ENCODE measurements around the gene VIT. TPM values are rescaled to one million over a fixed set of nuclear protein-coding genes. Genes with fewer than 3 reads are reported as not detected.
A peak's percentile ranks its signal among the peaks of the same experiment; 100 is the strongest.
"Not testable (repeated sequence)": the region's sequence is repeated elsewhere in the genome, so short reads cannot be mapped to it uniquely, and the experiment has no call there.

Gene VIT
- total RNA-seq, 1 experiment from 2014 or later = not detected

DNA sequence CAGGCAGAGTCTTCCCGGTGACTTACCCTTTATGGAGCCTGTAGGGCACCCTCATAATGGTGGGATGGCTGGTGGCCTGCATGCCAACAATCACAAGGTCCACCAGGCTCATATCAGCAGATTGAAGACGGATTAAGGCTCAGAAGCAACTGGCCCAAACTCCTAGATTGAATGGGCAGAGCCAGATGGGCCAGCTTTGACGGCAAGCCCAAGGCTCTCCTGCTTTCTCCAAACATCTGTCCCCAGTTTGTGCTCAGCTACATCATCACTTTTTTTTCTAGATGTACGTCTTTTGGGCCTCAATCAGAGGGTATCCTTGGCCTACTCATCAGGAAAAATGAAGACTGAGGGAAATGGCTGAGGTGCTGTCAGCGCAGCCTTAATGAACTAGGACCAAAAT lies 114.6 kb downstream of the VIT start:
- Histone ChIP-seq H3K4me2 (ENCODE audit: low read depth, low read length, poor library complexity, severe bottlenecking) (peak overlapping the region; percentile 9), H3K9me2 (replicated peaks; ENCODE audit: insufficient read depth, low read length) (no peaks in the 10 kb centered on the region), H3K9ac (ENCODE audit: low read length) (no peak overlapping the region), H3K36me3 (ENCODE audit: insufficient read depth, low read length) (no peaks in the 10 kb centered on the region), H3K79me2 (ENCODE audit: low read length) (no peaks in the 10 kb centered on the region), H3K4me1 (ENCODE audit: low read length) (peaks cover 5% of the 10 kb centered on the region), H3K27ac (ENCODE audit: low read length) (no peak overlapping the region), H3K9me3 (ENCODE audit: low read length) (no peaks in the 10 kb centered on the region), H3K4me3 (ENCODE audit: low read length) (no peak overlapping the region), H2AFZ (ENCODE audit: low read length) (no peak overlapping the region), H4K20me1 (ENCODE audit: insufficient read depth, low read depth, low read length) (no peaks in the 10 kb centered on the region), H3K27me3 (ENCODE audit: low read length) (no peaks in the 10 kb centered on the region)
- no peak for DNase-seq

DNA sequence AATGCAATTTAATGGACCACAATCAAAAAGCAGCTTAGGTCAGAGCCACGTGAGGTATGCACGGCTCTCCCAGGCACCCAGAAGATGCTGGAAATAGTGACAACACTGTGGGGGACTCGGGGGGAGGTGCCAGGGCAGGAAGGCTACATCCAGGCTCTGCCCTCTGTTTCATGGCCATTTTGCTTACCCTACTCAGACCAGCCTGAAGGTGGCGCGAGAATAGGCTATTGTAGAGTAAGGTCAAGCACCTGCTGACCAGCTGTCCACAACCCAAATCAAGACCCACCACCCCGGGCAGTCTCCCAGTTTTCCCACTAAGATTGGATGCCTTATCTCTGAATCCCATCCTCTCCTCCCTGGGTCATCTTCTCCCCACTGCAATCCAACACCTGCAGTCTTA lies 115.7 kb downstream of the VIT start:
- no peaks in the 10 kb centered on the region for H3K27me3 ChIP-seq (ENCODE audit: low read length)
- no peaks in the 10 kb centered on the region for H3K9me2 ChIP-seq (replicated peaks; ENCODE audit: insufficient read depth, low read length)
- no peaks in the 10 kb centered on the region for H4K20me1 ChIP-seq (ENCODE audit: insufficient read depth, low read depth, low read length)
- H3K9ac ChIP-seq (ENCODE audit: low read length) = no peak overlapping the region
- peak; percentile 47 for DNase-seq
- H3K4me3 ChIP-seq (ENCODE audit: low read length) = no peak overlapping the region
- H3K27ac ChIP-seq (ENCODE audit: low read length) = no peak overlapping the region
- peaks cover 5% of the 10 kb centered on the region for H3K4me1 ChIP-seq (ENCODE audit: low read length)
- no peaks in the 10 kb centered on the region for H3K9me3 ChIP-seq (ENCODE audit: low read length)
- no peak overlapping the region for H2AFZ ChIP-seq (ENCODE audit: low read length)
- no peaks in the 10 kb centered on the region for H3K36me3 ChIP-seq (ENCODE audit: insufficient read depth, low read length)
- no peaks in the 10 kb centered on the region for H3K79me2 ChIP-seq (ENCODE audit: low read length)
- H3K4me2 ChIP-seq (ENCODE audit: low read depth, low read length, poor library complexity, severe bottlenecking) = no peak overlapping the region

DNA sequence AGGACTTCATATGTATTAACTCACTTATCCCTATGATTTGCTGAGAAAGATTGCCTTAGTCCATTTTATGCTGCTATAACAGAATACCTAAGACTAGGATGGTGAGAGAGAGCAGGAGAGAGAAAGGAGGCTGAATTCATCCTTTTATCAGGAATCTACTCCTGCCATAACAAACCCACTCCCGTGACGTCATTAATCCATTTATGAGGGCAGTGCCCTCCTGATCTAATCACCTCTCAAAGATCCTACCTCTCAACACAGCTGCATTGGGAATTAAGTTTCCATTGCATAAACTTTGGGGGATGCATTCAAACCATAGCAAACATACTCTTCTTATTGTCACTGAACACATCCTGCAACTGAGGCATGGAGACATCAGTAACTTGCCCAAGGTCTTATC lies 122.0 kb downstream of the VIT start:
- no peaks in the 10 kb centered on the region for H3K27me3 ChIP-seq (ENCODE audit: low read length)
- no peak overlapping the region for H3K9ac ChIP-seq (ENCODE audit: low read length)
- no peak overlapping the region for H3K4me3 ChIP-seq (ENCODE audit: low read length)
- DNase-seq = no peak
- no peak overlapping the region for H3K27ac ChIP-seq (ENCODE audit: low read length)
- H4K20me1 ChIP-seq (ENCODE audit: insufficient read depth, low read depth, low read length) = no peaks in the 10 kb centered on the region
- no peak overlapping the region for H2AFZ ChIP-seq (ENCODE audit: low read length)
- no peaks in the 10 kb centered on the region for H3K79me2 ChIP-seq (ENCODE audit: low read length)
- no peaks in the 10 kb centered on the region for H3K9me3 ChIP-seq (ENCODE audit: low read length)
- H3K4me2 ChIP-seq (ENCODE audit: low read depth, low read length, poor library complexity, severe bottlenecking) = no peak overlapping the region
- no peaks in the 10 kb centered on the region for H3K4me1 ChIP-seq (ENCODE audit: low read length)
- H3K36me3 ChIP-seq (ENCODE audit: insufficient read depth, low read length) = no peaks in the 10 kb centered on the region
- H3K9me2 ChIP-seq (replicated peaks; ENCODE audit: insufficient read depth, low read length) = no peaks in the 10 kb centered on the region

DNA sequence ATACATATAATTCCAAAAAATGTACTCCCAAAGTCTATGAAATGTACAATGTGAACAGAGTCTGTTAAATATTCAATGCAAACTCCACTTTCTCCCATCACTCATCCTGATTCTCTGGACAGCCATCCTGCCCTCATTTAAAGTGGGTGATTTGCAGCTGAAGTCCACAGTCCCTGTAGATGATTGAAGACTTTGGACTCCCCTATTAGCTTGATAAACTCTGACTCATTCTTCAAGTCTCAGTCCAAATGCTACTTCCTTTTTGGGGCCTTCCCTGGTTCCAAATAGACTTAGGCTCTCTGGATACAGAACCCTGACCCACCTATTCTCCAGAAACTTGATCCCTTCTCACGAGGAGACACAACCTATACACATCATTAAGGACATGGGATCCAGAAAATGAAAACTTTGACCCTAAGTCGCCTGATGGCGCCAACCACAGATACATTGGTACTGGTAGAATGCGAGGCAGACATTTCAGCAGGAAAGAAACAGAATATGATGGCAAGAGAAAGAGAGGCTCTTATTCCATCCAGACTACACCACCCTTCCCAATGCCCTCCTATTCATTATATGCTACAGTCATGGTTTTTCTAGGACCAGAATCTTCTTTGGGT lies 122.7 kb downstream of the VIT start:
- Histone ChIP-seq H3K9me2 (replicated peaks; ENCODE audit: insufficient read depth, low read length) (no peaks in the 10 kb centered on the region), H3K27ac (ENCODE audit: low read length) (no peak overlapping the region), H3K27me3 (ENCODE audit: low read length) (no peaks in the 10 kb centered on the region), H3K9me3 (ENCODE audit: low read length) (no peaks in the 10 kb centered on the region), H3K4me1 (ENCODE audit: low read length) (no peaks in the 10 kb centered on the region), H3K36me3 (ENCODE audit: insufficient read depth, low read length) (no peaks in the 10 kb centered on the region), H2AFZ (ENCODE audit: low read length) (no peak overlapping the region), H3K4me2 (ENCODE audit: low read depth, low read length, poor library complexity, severe bottlenecking) (no peak overlapping the region), H3K79me2 (ENCODE audit: low read length) (no peaks in the 10 kb centered on the region), H3K4me3 (ENCODE audit: low read length) (no peak overlapping the region), H4K20me1 (ENCODE audit: insufficient read depth, low read depth, low read length) (no peaks in the 10 kb centered on the region), H3K9ac (ENCODE audit: low read length) (no peak overlapping the region)
- no peak for DNase-seq

DNA sequence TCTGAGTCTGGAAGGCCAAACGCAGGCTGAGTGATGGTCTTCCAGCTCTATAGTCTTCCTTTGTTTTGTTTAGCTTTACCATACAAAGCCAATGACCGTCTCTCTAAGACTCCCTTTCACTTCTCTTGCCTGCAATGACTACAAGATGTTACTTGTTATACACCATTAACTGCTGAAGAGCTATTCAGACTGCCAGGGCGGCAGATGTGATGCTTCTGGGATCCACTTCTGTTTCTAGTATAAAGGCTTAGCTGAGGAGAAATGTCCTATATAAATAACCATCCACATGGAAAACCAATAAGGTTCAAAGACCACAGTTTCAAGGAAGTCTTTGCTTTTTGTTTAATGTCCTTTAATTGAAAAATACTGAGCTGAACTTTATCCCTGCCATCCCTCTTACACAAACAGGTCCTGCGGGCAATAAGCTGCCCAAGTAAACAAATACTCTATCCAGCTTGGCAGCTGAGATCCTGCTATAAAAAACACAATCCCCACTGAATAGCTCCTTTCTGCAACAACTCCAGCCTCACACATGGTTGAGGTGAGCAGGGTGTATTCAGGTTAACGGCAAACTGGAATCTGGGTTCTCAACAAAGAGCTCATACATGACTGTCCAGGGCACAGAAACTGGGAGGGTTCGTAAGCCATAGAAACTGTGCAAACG lies 124.6 kb downstream of the VIT start:
- H3K79me2 ChIP-seq (ENCODE audit: low read length) = no peaks in the 10 kb centered on the region
- H3K27ac ChIP-seq (ENCODE audit: low read length) = no peak overlapping the region
- no peak overlapping the region for H3K4me3 ChIP-seq (ENCODE audit: low read length)
- H3K9me2 ChIP-seq (replicated peaks; ENCODE audit: insufficient read depth, low read length) = no peaks in the 10 kb centered on the region
- no peak overlapping the region for H2AFZ ChIP-seq (ENCODE audit: low read length)
- no peak for DNase-seq
- no peak overlapping the region for H3K4me2 ChIP-seq (ENCODE audit: low read depth, low read length, poor library complexity, severe bottlenecking)
- H3K9ac ChIP-seq (ENCODE audit: low read length) = no peak overlapping the region
- no peaks in the 10 kb centered on the region for H3K4me1 ChIP-seq (ENCODE audit: low read length)
- no peaks in the 10 kb centered on the region for H3K9me3 ChIP-seq (ENCODE audit: low read length)
- no peaks in the 10 kb centered on the region for H3K27me3 ChIP-seq (ENCODE audit: low read length)
- H4K20me1 ChIP-seq (ENCODE audit: insufficient read depth, low read depth, low read length) = no peaks in the 10 kb centered on the region
- no peaks in the 10 kb centered on the region for H3K36me3 ChIP-seq (ENCODE audit: insufficient read depth, low read length)

DNA sequence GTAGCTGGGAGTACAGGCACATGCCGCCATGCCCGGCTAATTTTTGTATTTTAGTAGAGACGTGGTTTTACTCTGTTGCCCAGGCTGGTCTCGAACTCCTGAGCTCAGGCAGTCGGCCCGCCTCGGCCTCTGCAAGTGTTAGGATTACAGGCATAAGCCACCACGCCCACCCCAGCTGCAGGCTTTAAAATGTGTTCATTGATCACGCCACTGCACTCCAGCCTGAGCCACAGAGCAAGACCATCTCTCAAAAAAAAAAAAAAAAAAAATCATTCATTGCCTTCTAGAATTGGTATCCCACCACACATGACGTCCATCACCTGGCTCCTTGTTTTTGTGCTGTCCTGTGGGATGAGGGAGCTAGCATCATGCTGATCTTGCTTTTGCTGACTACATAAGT lies 127.4 kb downstream of the VIT start:
- H3K9me2 ChIP-seq (replicated peaks; ENCODE audit: insufficient read depth, low read length) = no peaks in the 10 kb centered on the region
- H3K9me3 ChIP-seq (ENCODE audit: low read length) = no peaks in the 10 kb centered on the region
- H3K4me3 ChIP-seq (ENCODE audit: low read length) = no peak overlapping the region
- H3K4me1 ChIP-seq (ENCODE audit: low read length) = no peaks in the 10 kb centered on the region
- H3K27ac ChIP-seq (ENCODE audit: low read length) = no peak overlapping the region
- no peaks in the 10 kb centered on the region for H3K27me3 ChIP-seq (ENCODE audit: low read length)
- no peak overlapping the region for H3K4me2 ChIP-seq (ENCODE audit: low read depth, low read length, poor library complexity, severe bottlenecking)
- no peak overlapping the region for H3K9ac ChIP-seq (ENCODE audit: low read length)
- H3K79me2 ChIP-seq (ENCODE audit: low read length) = no peaks in the 10 kb centered on the region
- H3K36me3 ChIP-seq (ENCODE audit: insufficient read depth, low read length) = no peaks in the 10 kb centered on the region
- no peaks in the 10 kb centered on the region for H4K20me1 ChIP-seq (ENCODE audit: insufficient read depth, low read depth, low read length)
- H2AFZ ChIP-seq (ENCODE audit: low read length) = no peak overlapping the region
- no peak for DNase-seq

DNA sequence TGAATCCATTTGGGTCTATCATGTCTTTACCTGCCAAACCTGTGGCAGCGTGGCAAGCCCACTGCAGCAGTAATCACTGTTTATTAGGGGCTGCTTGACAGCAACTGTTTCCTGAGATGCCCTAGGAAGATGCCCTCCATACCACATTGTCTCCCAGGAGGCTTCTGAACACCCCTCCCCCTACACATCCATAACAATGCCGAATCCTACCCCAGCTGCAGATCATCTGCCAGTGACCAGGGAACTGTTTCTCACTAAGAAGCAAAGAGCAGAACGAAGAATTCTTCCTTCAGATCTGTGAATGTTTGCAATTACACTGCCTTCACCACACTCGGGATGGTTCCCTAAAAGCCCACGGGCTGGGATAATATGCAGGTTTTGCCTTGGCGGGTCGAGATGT lies 127.8 kb downstream of the VIT start:
- Histone ChIP-seq H3K27me3 (ENCODE audit: low read length) (no peaks in the 10 kb centered on the region), H3K36me3 (ENCODE audit: insufficient read depth, low read length) (no peaks in the 10 kb centered on the region), H3K4me2 (ENCODE audit: low read depth, low read length, poor library complexity, severe bottlenecking) (no peak overlapping the region), H3K9me3 (ENCODE audit: low read length) (no peaks in the 10 kb centered on the region), H3K9ac (ENCODE audit: low read length) (no peak overlapping the region), H3K27ac (ENCODE audit: low read length) (no peak overlapping the region), H4K20me1 (ENCODE audit: insufficient read depth, low read depth, low read length) (no peaks in the 10 kb centered on the region), H3K4me3 (ENCODE audit: low read length) (no peak overlapping the region), H3K9me2 (replicated peaks; ENCODE audit: insufficient read depth, low read length) (no peaks in the 10 kb centered on the region), H3K4me1 (ENCODE audit: low read length) (no peaks in the 10 kb centered on the region), H3K79me2 (ENCODE audit: low read length) (no peaks in the 10 kb centered on the region), H2AFZ (ENCODE audit: low read length) (no peak overlapping the region)
- DNase-seq = no peak

DNA sequence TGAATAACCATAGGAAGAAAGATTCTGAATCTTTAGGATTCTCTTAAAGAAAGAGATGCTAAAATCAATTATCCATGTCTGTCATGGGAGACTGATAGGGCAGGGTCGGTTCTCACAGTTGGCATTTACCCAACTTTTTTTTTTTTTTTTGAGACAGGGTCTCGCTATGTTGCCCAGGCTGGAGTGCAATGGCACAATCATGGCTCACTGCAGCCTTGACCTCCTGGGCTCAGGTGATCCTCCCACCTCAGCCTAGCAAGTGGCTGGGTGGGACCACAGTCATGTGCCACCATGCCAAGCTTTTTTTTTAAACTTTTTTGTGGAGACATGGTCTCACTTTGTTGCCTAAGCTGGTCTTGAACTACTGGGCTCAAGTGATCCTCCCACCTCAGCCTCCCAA lies 128.2 kb downstream of the VIT start:
- not testable (repeated sequence) for H3K27me3 ChIP-seq (ENCODE audit: low read length); H3K27ac ChIP-seq (ENCODE audit: low read length); H3K9me3 ChIP-seq (ENCODE audit: low read length); DNase-seq; H3K9me2 ChIP-seq (replicated peaks; ENCODE audit: insufficient read depth, low read length); H2AFZ ChIP-seq (ENCODE audit: low read length); H3K79me2 ChIP-seq (ENCODE audit: low read length); H3K4me2 ChIP-seq (ENCODE audit: low read depth, low read length, poor library complexity, severe bottlenecking); H4K20me1 ChIP-seq (ENCODE audit: insufficient read depth, low read depth, low read length); H3K4me3 ChIP-seq (ENCODE audit: low read length); H3K36me3 ChIP-seq (ENCODE audit: insufficient read depth, low read length); H3K9ac ChIP-seq (ENCODE audit: low read length); H3K4me1 ChIP-seq (ENCODE audit: low read length)

Measured in Karpas-422 (cell line).